Measurements from ENCODE around the gene ELANE.
"Not testable (repeated sequence)": the region's sequence is repeated elsewhere in the genome, so short reads cannot be mapped to it uniquely, and the experiment has no call there.

The ELANE gene

DNA sequence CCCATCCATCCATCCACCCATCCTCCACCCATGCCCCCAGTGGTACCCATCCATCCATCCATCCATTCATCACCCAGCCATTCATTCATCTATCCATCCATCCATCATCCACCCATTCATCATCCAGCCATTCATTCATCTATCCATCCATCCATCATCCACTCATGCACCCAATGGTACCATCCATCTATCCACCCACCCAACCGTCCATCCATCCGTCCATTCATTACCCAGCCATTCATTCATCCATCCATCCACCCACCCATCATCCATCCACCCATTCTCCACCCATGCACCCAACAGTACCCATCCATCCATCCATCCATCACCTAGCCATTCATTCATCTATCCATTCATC, 35.6 kb upstream of the ELANE start:
- peaks cover 13% of the 10 kb centered on the region for H3K36me3 ChIP-seq (ENCODE audit: control insufficient read depth, insufficient read depth, low read length)
- H3K4me1 ChIP-seq (ENCODE audit: control insufficient read depth, insufficient read depth, low read length) = no peaks in the 10 kb centered on the region
- H3K4me3 ChIP-seq (ENCODE audit: low read depth, low read length) = no peak overlapping the region
- no peaks in the 10 kb centered on the region for H3K27me3 ChIP-seq (ENCODE audit: control insufficient read depth, insufficient read depth, low read length)
- no peak overlapping the region for H3K9ac ChIP-seq (ENCODE audit: low read depth, low read length)
- no peaks in the 10 kb centered on the region for H3K9me3 ChIP-seq (ENCODE audit: control insufficient read depth, insufficient read depth, low read length)

DNA sequence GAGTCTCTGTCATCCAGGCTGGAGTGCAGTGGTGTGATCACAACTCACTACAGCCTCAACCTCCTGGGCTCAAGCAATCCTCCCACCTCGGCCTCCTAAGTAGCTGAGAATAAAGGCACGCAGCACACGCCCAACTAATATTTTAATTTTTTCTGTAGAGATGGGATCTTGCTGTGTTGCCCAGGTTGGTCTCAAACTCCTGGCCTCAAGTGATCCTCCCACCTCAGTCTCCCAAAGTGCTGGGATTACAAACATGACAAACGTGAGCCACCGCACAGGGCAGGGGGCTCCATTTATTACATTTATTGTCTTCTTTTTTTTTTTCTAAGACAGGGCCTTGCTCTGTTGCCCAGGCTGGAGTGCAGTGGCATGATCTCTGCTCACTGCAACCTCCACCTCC, 31.9 kb upstream of the ELANE start:
- H3K36me3 ChIP-seq (ENCODE audit: control insufficient read depth, insufficient read depth, low read length); H3K4me1 ChIP-seq (ENCODE audit: control insufficient read depth, insufficient read depth, low read length); H3K4me3 ChIP-seq (ENCODE audit: low read depth, low read length): not testable (repeated sequence)

DNA sequence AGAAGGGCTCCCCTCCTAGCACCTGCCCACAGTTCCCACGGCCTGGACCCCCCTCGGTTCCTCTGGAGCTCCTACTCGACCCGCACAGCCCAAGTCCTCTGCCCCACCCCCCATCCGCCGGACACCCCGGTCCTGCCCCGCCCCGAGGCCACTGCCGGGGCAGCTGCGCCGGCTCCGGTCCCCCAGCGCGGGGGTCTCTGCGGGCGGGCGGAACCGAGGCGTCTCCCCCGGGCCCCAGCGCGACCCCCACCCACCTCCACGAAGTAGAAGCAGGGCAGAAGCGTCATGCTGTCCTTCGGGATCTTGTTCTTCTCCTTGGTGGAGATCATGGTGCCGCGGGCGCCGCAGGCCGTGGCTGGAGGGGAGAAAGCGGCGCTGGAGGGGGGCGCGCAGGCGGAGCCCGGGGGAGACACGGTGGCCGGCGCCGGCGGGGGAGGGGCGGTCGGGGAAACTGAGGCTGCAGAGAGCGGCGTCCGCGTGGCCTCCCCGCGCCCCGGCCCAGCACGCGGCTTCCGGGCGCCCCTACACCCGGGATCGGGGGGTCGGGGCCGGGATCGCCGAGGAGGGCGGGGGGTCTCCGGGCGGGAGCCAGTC, 30.8 kb upstream of the ELANE start:
- no peak overlapping the region for H3K9ac ChIP-seq (ENCODE audit: low read depth, low read length)
- no peaks in the 10 kb centered on the region for H3K36me3 ChIP-seq (ENCODE audit: control insufficient read depth, insufficient read depth, low read length)
- no peaks in the 10 kb centered on the region for H3K27me3 ChIP-seq (ENCODE audit: control insufficient read depth, insufficient read depth, low read length)
- H3K9me3 ChIP-seq (ENCODE audit: control insufficient read depth, insufficient read depth, low read length) = no peaks in the 10 kb centered on the region
- H3K4me3 ChIP-seq (ENCODE audit: low read depth, low read length) = peak overlapping the region; percentile 43
- H3K4me1 ChIP-seq (ENCODE audit: control insufficient read depth, insufficient read depth, low read length) = no peaks in the 10 kb centered on the region

More for the DNA sequence above, 31.9 kb upstream of the ELANE start:
- H3K9me3 ChIP-seq (ENCODE audit: control insufficient read depth, insufficient read depth, low read length); H3K27me3 ChIP-seq (ENCODE audit: control insufficient read depth, insufficient read depth, low read length); H3K9ac ChIP-seq (ENCODE audit: low read depth, low read length): not testable (repeated sequence)

- no peaks in the 10 kb centered on the region for H3K4me1 ChIP-seq (ENCODE audit: control insufficient read depth, insufficient read depth, low read length)
- peak within 1 kb of the TSS; percentile 45 for H3K4me3 ChIP-seq (ENCODE audit: low read depth, low read length)
- H3K36me3 ChIP-seq (ENCODE audit: control insufficient read depth, insufficient read depth, low read length) = no peaks in the 10 kb centered on the region
- no peaks in the 10 kb centered on the region for H3K9me3 ChIP-seq (ENCODE audit: control insufficient read depth, insufficient read depth, low read length)
- no peak within 1 kb of the TSS for H3K9ac ChIP-seq (ENCODE audit: low read depth, low read length)
- no peaks in the 10 kb centered on the region for H3K27me3 ChIP-seq (ENCODE audit: control insufficient read depth, insufficient read depth, low read length)
These were observed 30.1 kb upstream of the ELANE start, which contains the start of gene PLPPR3 for GRCh38 chr19:821825-822503. TSS of gene PLPPR3 (minus strand) at chr19:821955. CDS start at chr19:821559, 396 bp downstream.

DNA sequence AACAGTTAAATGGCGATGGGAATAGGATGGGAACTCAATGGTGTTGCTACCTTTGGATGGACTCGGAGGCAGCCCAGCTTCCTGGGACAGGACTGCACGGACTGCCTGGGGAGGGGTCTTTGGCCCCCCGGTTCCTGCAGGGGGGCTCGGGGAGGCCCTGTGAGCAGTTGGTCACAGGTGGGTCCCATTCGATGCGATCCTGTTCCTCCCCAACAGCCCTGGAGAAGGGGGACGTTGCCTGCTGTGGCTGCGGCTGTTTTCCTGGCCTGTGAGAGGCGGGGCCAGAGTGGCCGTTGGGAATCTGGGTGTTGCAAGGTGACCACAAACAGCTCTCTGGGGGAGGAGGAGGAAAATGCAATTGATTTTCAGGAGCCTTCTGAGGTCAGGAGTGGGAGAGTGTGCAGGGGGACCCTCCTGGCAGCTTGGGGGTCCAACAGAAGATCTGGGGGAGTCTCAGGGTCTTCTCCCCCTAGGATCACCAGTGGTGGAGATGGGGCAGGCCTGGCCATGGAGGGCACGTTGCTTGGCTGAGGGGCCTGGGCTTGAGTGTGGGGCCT, 28.5 kb upstream of the ELANE start:
- Histone ChIP-seq H3K9me3 (ENCODE audit: control insufficient read depth, insufficient read depth, low read length) (no peaks in the 10 kb centered on the region), H3K27me3 (ENCODE audit: control insufficient read depth, insufficient read depth, low read length) (no peaks in the 10 kb centered on the region), H3K4me3 (ENCODE audit: low read depth, low read length) (no peak overlapping the region), H3K36me3 (ENCODE audit: control insufficient read depth, insufficient read depth, low read length) (no peaks in the 10 kb centered on the region), H3K9ac (ENCODE audit: low read depth, low read length) (no peak overlapping the region), H3K4me1 (ENCODE audit: control insufficient read depth, insufficient read depth, low read length) (no peaks in the 10 kb centered on the region)

DNA sequence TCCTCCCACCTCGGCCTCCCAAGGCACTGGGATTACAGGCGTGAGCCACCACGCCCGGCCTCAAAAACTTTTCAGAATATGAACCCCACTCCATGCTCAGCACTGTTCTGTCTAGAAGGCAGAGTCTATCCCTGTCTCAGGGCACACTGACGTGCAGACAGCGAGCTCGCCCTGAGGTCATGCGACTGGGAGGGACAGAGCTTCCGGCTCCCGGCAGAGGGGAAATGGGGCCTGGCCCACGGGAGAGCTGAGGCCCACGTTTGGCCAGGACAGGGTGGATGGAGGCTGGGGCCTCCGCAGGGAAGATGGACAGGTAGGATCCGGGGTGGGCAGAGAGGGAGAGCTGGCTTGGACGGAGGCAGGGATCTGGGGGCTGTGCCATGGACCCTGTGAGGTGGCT, 27.2 kb upstream of the ELANE start:
- Histone ChIP-seq H3K36me3 (ENCODE audit: control insufficient read depth, insufficient read depth, low read length) (no peaks in the 10 kb centered on the region), H3K27me3 (ENCODE audit: control insufficient read depth, insufficient read depth, low read length) (no peaks in the 10 kb centered on the region), H3K9me3 (ENCODE audit: control insufficient read depth, insufficient read depth, low read length) (no peaks in the 10 kb centered on the region), H3K4me1 (ENCODE audit: control insufficient read depth, insufficient read depth, low read length) (no peaks in the 10 kb centered on the region), H3K4me3 (ENCODE audit: low read depth, low read length) (no peak overlapping the region), H3K9ac (ENCODE audit: low read depth, low read length) (no peak overlapping the region)

- H3K27me3 ChIP-seq (ENCODE audit: control insufficient read depth, insufficient read depth, low read length) = no peaks in the 10 kb centered on the region
- H3K36me3 ChIP-seq (ENCODE audit: control insufficient read depth, insufficient read depth, low read length) = no peaks in the 10 kb centered on the region
- no peaks in the 10 kb centered on the region for H3K4me1 ChIP-seq (ENCODE audit: control insufficient read depth, insufficient read depth, low read length)
These were observed 26.0 kb upstream of the ELANE start for GRCh38 chr19:825897-826644.

GRCh38 chr19:827314-827709, 24.8 kb upstream of the ELANE start:
- Histone ChIP-seq H3K36me3 (ENCODE audit: control insufficient read depth, insufficient read depth, low read length) (no peaks in the 10 kb centered on the region), H3K4me3 (ENCODE audit: low read depth, low read length) (no peak overlapping the region), H3K9ac (ENCODE audit: low read depth, low read length) (no peak overlapping the region), H3K4me1 (ENCODE audit: control insufficient read depth, insufficient read depth, low read length) (no peaks in the 10 kb centered on the region), H3K9me3 (ENCODE audit: control insufficient read depth, insufficient read depth, low read length) (no peaks in the 10 kb centered on the region), H3K27me3 (ENCODE audit: control insufficient read depth, insufficient read depth, low read length) (no peaks in the 10 kb centered on the region)

More at GRCh38 chr19:825897-826644, 26.0 kb upstream of the ELANE start:
- no peaks in the 10 kb centered on the region for H3K9me3 ChIP-seq (ENCODE audit: control insufficient read depth, insufficient read depth, low read length)
- H3K9ac ChIP-seq (ENCODE audit: low read depth, low read length) = no peak overlapping the region
- no peak overlapping the region for H3K4me3 ChIP-seq (ENCODE audit: low read depth, low read length)

GRCh38 chr19:827710-828321, 24.3 kb upstream of the ELANE start, which contains the start of gene AZU1:
TSS of gene AZU1 (plus strand) at chr19:827837. CDS start at chr19:827847, 10 bp downstream.
- no peaks in the 10 kb centered on the region for H3K27me3 ChIP-seq (ENCODE audit: control insufficient read depth, insufficient read depth, low read length)
- H3K4me3 ChIP-seq (ENCODE audit: low read depth, low read length) = no peak within 1 kb of the TSS
- no peak within 1 kb of the TSS for H3K9ac ChIP-seq (ENCODE audit: low read depth, low read length)
- no peaks in the 10 kb centered on the region for H3K4me1 ChIP-seq (ENCODE audit: control insufficient read depth, insufficient read depth, low read length)
- H3K36me3 ChIP-seq (ENCODE audit: control insufficient read depth, insufficient read depth, low read length) = no peaks in the 10 kb centered on the region
- no peaks in the 10 kb centered on the region for H3K9me3 ChIP-seq (ENCODE audit: control insufficient read depth, insufficient read depth, low read length)

DNA sequence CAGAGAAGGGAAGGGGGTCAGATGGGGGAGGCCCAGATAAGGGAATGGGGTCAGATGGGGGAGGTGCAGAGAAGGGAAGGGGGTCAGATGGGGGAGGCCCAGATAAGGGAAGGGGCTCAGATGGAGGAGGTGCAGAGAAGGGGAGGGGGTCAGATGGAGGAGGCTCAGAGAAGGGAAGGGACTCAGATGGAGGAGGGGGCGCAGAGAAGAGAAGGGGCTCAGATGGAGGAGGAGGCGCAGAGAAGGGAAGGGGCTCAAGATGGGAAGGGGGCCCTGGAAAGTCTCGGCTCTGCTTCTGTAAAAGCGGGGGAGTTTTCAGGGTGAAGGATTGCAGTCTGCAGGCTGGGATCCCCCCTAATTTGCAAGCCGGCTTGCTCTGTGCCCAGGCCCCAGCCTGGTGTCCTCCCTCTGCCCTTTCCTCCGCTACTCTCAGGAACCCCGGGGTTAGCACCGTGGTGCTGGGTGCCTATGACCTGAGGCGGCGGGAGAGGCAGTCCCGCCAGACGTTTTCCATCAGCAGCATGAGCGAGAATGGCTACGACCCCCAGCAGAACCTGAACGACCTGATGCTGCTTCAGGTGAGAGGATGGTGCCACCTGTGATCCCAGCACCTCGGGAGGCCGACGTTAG, 22.9 kb upstream of the ELANE start:
- Histone ChIP-seq H3K27me3 (ENCODE audit: control insufficient read depth, insufficient read depth, low read length) (no peaks in the 10 kb centered on the region), H3K4me1 (ENCODE audit: control insufficient read depth, insufficient read depth, low read length) (no peaks in the 10 kb centered on the region), H3K9me3 (ENCODE audit: control insufficient read depth, insufficient read depth, low read length) (no peaks in the 10 kb centered on the region), H3K4me3 (ENCODE audit: low read depth, low read length) (no peak overlapping the region), H3K9ac (ENCODE audit: low read depth, low read length) (no peak overlapping the region), H3K36me3 (ENCODE audit: control insufficient read depth, insufficient read depth, low read length) (no peaks in the 10 kb centered on the region)
